Measurements from ENCODE around the gene SPAG4.

DNA sequence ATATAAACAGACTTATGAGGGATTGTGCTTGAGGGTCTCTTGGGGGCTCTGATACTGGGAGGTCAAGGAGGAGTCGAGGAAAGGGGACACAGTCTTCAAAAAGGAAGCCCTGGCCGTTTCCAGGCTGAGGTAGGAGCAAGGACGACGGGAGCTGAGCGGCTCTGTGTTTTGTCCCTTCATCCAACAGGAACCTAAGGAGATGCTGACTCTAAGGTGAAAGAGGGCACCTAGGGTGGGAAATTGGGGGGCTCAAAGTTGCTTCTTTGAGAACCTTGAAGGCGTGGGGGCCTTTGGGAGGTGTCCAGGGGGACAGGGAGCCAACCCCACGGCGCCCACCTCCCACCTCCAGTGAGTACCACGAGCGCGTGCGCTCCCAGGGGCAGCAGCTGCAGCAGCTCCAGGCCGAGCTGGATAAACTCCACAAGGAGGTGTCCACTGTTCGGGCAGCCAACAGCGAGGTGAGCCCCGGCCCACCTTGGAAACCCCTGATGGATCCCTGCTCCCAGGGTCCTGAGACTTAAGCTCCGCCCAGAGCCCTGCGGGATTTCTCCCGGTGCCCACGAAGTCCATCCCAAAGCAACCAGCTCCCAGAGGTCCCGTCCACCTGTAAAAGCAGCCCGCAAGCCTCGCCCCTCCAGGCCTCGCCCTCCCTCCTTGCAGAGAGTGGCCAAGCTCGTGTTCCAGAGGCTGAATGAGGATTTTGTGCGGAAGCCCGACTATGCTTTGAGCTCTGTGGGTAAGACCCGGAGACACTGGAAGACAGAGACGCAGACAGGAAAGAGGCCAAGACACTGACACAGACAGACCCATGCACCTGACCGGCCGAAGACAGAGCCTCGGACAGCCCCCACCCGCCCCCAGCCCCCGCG, 2.9 kb downstream of the SPAG4 start:
- TF ChIP-seq, protein P1, sequence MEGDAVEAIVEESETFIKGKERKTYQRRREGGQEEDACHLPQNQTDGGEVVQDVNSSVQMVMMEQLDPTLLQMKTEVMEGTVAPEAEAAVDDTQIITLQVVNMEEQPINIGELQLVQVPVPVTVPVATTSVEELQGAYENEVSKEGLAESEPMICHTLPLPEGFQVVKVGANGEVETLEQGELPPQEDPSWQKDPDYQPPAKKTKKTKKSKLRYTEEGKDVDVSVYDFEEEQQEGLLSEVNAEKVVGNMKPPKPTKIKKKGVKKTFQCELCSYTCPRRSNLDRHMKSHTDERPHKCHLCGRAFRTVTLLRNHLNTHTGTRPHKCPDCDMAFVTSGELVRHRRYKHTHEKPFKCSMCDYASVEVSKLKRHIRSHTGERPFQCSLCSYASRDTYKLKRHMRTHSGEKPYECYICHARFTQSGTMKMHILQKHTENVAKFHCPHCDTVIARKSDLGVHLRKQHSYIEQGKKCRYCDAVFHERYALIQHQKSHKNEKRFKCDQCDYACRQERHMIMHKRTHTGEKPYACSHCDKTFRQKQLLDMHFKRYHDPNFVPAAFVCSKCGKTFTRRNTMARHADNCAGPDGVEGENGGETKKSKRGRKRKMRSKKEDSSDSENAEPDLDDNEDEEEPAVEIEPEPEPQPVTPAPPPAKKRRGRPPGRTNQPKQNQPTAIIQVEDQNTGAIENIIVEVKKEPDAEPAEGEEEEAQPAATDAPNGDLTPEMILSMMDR (optimal IDR thresholded peaks at IDR 0.05 in 1 of 3, IDR thresholded peaks at IDR 0.05 in 1 of 3, conservative IDR thresholded peaks at IDR 0.05 in 1 of 3; ENCODE audit: extremely low read depth in 1 of 3, insufficient read depth in 2 of 3, low read length in 3 of 3): no peak
- TF ChIP-seq EZH2 (IDR thresholded peaks at IDR 0.05; ENCODE audit: low read length): no peak
